Parathyroid adenoma (tissue), 2 donors: ENCODE measurements around the gene RC3H2.
A peak's percentile ranks its signal among the peaks of the same experiment; 100 is the strongest.

Experiments
- H2AFZ ChIP-seq: fragments of 300-600 bp; sonication (generic); one replicate; pipeline ENCODE4 v1.7.0; 2017; ENCODE audit warnings: antibody characterized with exemption, mild to moderate bottlenecking
- H3K27ac ChIP-seq: fragments of 300-600 bp; sonication (generic); one replicate; pipeline ENCODE4 v1.7.0; 2017
- H3K27me3 ChIP-seq: fragments of 300-600 bp; sonication (generic); one replicate; pipeline ENCODE4 v1.7.0; 2017; ENCODE audit warnings: low read length; ENCODE audit not compliant: control insufficient read depth, insufficient read depth
- H3K36me3 ChIP-seq: fragments of 300-600 bp; sonication (generic); one replicate; pipeline ENCODE4 v1.7.0; 2017; ENCODE audit warnings: low read length; ENCODE audit not compliant: control insufficient read depth, insufficient read depth
- H3K4me1 ChIP-seq: fragments of 300-600 bp; sonication (generic); one replicate; pipeline ENCODE4 v1.7.0; 2017; ENCODE audit warnings: control low read depth
- H3K4me2 ChIP-seq: fragments of 300-600 bp; sonication (generic); one replicate; pipeline ENCODE4 v1.7.0; 2017; ENCODE audit warnings: low read length
- H3K4me3 ChIP-seq: fragments of 300-600 bp; sonication (generic); one replicate; pipeline ENCODE4 v1.7.0; 2017; ENCODE audit warnings: low read depth, low read length
- H3K79me2 ChIP-seq: fragments of 300-600 bp; sonication (generic); one replicate; pipeline ENCODE4 v1.7.0; 2017; ENCODE audit warnings: control low read depth
- H3K9ac ChIP-seq: fragments of 300-600 bp; sonication (generic); one replicate; pipeline ENCODE4 v1.7.0; 2017; ENCODE audit warnings: mild to moderate bottlenecking
- H3K9me3 ChIP-seq: fragments of 300-600 bp; sonication (generic); one replicate; pipeline ENCODE4 v1.7.0; 2017; ENCODE audit warnings: low read length; ENCODE audit not compliant: control insufficient read depth
- TF ChIP-seq, protein P1 (sequence below): fragments of 300-600 bp; sonication (generic); IDR thresholded peaks from one replicate; pipeline ENCODE4 v1.7.0; 2017; ENCODE audit warnings: antibody characterized with exemption, mild to moderate bottlenecking
- donor health status: primary hyperparathyroidism.

RC3H2 gene, protein sequence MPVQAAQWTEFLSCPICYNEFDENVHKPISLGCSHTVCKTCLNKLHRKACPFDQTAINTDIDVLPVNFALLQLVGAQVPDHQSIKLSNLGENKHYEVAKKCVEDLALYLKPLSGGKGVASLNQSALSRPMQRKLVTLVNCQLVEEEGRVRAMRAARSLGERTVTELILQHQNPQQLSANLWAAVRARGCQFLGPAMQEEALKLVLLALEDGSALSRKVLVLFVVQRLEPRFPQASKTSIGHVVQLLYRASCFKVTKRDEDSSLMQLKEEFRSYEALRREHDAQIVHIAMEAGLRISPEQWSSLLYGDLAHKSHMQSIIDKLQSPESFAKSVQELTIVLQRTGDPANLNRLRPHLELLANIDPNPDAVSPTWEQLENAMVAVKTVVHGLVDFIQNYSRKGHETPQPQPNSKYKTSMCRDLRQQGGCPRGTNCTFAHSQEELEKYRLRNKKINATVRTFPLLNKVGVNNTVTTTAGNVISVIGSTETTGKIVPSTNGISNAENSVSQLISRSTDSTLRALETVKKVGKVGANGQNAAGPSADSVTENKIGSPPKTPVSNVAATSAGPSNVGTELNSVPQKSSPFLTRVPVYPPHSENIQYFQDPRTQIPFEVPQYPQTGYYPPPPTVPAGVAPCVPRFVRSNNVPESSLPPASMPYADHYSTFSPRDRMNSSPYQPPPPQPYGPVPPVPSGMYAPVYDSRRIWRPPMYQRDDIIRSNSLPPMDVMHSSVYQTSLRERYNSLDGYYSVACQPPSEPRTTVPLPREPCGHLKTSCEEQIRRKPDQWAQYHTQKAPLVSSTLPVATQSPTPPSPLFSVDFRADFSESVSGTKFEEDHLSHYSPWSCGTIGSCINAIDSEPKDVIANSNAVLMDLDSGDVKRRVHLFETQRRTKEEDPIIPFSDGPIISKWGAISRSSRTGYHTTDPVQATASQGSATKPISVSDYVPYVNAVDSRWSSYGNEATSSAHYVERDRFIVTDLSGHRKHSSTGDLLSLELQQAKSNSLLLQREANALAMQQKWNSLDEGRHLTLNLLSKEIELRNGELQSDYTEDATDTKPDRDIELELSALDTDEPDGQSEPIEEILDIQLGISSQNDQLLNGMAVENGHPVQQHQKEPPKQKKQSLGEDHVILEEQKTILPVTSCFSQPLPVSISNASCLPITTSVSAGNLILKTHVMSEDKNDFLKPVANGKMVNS

DNA sequence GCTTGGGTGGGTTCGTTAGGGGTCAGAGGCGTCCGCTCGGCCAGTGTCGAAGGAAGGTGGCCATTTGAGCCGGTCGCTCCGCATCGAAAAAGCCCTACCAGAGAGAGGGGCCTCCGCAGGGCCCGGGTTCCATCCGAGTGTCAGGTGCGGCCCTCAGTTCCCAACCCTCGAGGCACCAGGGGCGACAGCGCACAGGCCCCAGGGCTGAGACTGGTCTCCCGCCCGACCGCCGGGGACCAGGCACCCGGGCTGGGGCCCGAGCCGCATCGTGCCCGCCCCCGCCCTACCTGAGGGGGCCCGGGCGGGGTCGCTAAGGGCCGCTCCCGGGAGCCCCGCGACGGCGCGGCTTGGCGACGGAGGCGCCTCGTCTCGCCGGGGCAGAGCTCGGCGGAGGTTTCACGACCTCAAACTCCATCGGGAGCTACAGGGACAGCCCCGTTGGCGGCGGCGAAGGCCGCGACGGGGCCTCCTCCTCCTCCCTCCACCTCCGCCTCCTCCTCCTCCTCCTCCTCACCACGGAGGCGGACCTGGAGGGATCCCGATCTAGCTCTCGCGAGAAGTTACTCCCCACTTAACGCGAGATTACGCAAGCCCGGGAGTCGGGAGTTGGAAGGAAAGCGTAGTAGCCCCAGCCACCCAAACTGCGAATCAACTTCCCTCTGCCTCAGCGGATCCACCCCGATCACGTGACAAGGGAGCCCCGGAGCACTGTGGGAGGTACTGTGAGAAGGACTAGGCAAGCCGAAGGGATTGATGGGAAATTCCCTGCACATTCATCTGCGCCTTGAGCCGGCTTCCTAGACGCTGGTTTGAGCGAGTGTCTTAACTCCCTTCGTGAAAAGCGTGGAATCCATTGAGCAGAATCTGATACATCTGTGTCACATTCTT, at the start of gene RC3H2:
Gene RC3H2 (minus strand): TSS at position 537 of the 888 bp plus-strand sequence. CDS start 7,850 bp downstream, outside the sequence.
- Histone ChIP-seq H2AFZ (peak within 1 kb of the TSS; percentile 71), H3K9ac (peak within 1 kb of the TSS; percentile 77), H3K27ac (peak within 1 kb of the TSS; percentile 63), H3K36me3 (peaks cover 2% of the 10 kb centered on the region), H3K4me3 (peak within 1 kb of the TSS; percentile 93), H3K27me3 (no peaks in the 10 kb centered on the region), H3K79me2 (peaks cover 9% of the 10 kb centered on the region), H3K4me2 (peak within 1 kb of the TSS; percentile 97), H3K9me3 (no peaks in the 10 kb centered on the region), H3K4me1 (no peaks in the 10 kb centered on the region)
- TF ChIP-seq, protein P1, sequence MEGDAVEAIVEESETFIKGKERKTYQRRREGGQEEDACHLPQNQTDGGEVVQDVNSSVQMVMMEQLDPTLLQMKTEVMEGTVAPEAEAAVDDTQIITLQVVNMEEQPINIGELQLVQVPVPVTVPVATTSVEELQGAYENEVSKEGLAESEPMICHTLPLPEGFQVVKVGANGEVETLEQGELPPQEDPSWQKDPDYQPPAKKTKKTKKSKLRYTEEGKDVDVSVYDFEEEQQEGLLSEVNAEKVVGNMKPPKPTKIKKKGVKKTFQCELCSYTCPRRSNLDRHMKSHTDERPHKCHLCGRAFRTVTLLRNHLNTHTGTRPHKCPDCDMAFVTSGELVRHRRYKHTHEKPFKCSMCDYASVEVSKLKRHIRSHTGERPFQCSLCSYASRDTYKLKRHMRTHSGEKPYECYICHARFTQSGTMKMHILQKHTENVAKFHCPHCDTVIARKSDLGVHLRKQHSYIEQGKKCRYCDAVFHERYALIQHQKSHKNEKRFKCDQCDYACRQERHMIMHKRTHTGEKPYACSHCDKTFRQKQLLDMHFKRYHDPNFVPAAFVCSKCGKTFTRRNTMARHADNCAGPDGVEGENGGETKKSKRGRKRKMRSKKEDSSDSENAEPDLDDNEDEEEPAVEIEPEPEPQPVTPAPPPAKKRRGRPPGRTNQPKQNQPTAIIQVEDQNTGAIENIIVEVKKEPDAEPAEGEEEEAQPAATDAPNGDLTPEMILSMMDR = peak; percentile 11

DNA sequence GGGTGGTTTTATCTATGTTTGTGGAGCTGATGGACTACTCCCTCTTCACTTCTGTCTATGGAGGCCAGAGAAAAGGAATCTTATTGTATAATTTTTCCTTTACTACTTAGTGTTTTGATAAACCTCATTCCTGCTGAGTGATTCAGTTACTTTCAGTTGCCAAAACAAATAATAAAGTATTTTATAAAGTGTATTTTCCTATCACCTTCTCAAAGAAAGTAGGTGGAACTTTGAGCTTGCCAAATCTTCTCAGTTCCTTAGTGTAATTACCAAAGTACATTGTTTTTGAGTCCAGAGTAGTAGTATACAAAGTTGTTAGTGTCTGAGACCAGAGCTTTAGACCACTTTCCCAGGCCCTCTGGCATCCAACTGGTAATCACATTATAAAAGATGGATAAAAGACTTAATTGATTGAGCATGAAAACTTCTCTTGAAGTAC, 49.1 kb upstream of the RC3H2 start:
- Histone ChIP-seq H3K27ac (no peak overlapping the region), H3K9ac (no peak overlapping the region), H3K79me2 (peaks cover 17% of the 10 kb centered on the region), H3K4me2 (no peak overlapping the region), H3K4me1 (no peaks in the 10 kb centered on the region), H2AFZ (no peak overlapping the region), H3K27me3 (no peaks in the 10 kb centered on the region), H3K4me3 (no peak overlapping the region), H3K9me3 (no peaks in the 10 kb centered on the region), H3K36me3 (no peaks in the 10 kb centered on the region)
- TF ChIP-seq, protein P1 = no peak

DNA sequence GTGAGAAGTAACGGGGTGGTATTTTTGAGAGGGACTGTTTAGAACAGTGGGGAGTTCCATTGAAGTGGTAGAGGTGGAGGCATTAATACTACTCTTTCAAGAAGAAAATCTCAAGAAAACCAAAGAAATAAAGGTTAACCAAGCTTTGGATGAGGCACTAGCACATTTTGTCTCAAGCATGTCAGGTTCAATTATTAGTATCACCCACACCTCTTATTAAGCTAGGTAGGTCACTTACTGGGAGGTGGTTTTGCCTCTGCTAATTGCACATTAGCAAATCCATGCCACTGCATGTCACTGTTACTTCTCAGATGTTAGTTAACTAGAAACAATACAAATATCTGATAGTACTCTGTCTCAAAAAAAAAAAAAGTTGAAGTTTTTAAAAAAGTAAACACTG, 45.9 kb upstream of the RC3H2 start:
- H2AFZ ChIP-seq = no peak overlapping the region
- TF ChIP-seq, protein P1 = no peak
- H3K27me3 ChIP-seq = no peaks in the 10 kb centered on the region
- no peaks in the 10 kb centered on the region for H3K4me1 ChIP-seq
- no peak overlapping the region for H3K9ac ChIP-seq
- peaks cover 33% of the 10 kb centered on the region for H3K79me2 ChIP-seq
- H3K4me2 ChIP-seq = no peak overlapping the region
- H3K27ac ChIP-seq = no peak overlapping the region
- no peaks in the 10 kb centered on the region for H3K36me3 ChIP-seq
- no peaks in the 10 kb centered on the region for H3K9me3 ChIP-seq
- H3K4me3 ChIP-seq = no peak overlapping the region

DNA sequence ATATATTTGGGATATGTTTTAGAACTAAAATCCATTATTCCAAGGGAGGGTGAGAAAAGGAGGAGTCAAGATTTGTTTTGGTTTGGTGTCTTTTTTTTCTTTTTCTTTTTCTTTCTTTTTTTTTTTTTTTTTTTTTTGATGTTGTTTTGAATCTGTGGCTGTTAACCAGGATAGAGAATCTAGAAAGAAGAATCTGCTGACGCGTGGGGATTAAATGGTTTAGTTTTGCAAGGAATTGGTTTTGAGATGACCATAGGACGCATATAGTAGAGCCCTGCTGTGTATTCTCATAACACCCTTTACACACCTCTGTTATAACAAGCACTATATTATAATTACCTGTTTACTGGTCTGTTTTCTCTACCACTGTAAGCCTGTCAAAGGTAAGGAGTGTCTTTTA, 45.1 kb upstream of the RC3H2 start:
- H2AFZ ChIP-seq = no peak overlapping the region
- no peaks in the 10 kb centered on the region for H3K27me3 ChIP-seq
- no peak overlapping the region for H3K9ac ChIP-seq
- H3K36me3 ChIP-seq = no peaks in the 10 kb centered on the region
- TF ChIP-seq, protein P1 = no peak
- H3K4me2 ChIP-seq = no peak overlapping the region
- peaks cover 33% of the 10 kb centered on the region for H3K79me2 ChIP-seq
- no peak overlapping the region for H3K27ac ChIP-seq
- H3K9me3 ChIP-seq = no peaks in the 10 kb centered on the region
- H3K4me3 ChIP-seq = no peak overlapping the region
- H3K4me1 ChIP-seq = no peaks in the 10 kb centered on the region
